Activated T-cell treated with anti-CD3 and anti-CD28 coated beads, Interleukin-2, amount 50 U/mL, for 4 hours (primary cell): ENCODE measurements around the gene SLC43A1. TPM values are rescaled to one million over a fixed set of nuclear protein-coding genes. Genes with fewer than 3 reads are reported as not detected.

Source experiments
- ATAC-seq, 2 donors: fragments of 200-7000 bp; cut with Tn5 transposase; one replicate each; pipeline ENCODE4 v1.10.0; 2021
- DNase-seq: peaks from one replicate; pipeline ENCODE4 v3.0.0-alpha.2; 2020
- H3K27me3 Mint-ChIP-seq: one replicate; pipeline ENCODE4 v1.8.0; 2021; ENCODE audit warnings: low read depth, mixed read lengths
- H3K36me3 Mint-ChIP-seq: one replicate; pipeline ENCODE4 v1.8.0; 2022; ENCODE audit warnings: mixed read lengths; ENCODE audit not compliant: insufficient read depth
- H3K4me1 Mint-ChIP-seq: one replicate; pipeline ENCODE4 v1.8.0; 2021; ENCODE audit warnings: low read depth, mixed read lengths
- H3K4me3 Mint-ChIP-seq: one replicate; pipeline ENCODE4 v1.8.0; 2021; ENCODE audit warnings: mild to moderate bottlenecking, moderate library complexity, mixed read lengths
- H3K9me3 Mint-ChIP-seq: one replicate; pipeline ENCODE4 v1.8.0; 2021; ENCODE audit warnings: mixed read lengths
- total RNA-seq, 3 donors: library from RNA; stranded (reverse); gene quantifications; one replicate each; pipeline ENCODE4 v1.2.1, GENCODE V29; 2021

SLC43A1 gene
- total RNA-seq, 3 donors from 2014 or later = 15.5 to 20.3 (median 18.3) TPM

GRCh38 chr11:57482782-57483561, 32.5 kb downstream of the SLC43A1 start:
- DNase-seq = peak; percentile 73
- ATAC-seq = peak; percentile 79 to 85
- Mint-ChIP-seq H3K9me3 (no peaks in the 10 kb centered on the region), H3K4me3 (peak overlapping the region; percentile 38), H3K27me3 (peaks cover 16% of the 10 kb centered on the region), H3K36me3 (peaks cover 19% of the 10 kb centered on the region), H3K4me1 (peaks cover 12% of the 10 kb centered on the region)

GRCh38 chr11:57481915-57482781, 33.4 kb downstream of the SLC43A1 start:
- no peak for DNase-seq
- ATAC-seq = no peak
- peaks cover 17% of the 10 kb centered on the region for H3K27me3 Mint-ChIP-seq
- H3K4me3 Mint-ChIP-seq = no peak overlapping the region
- H3K36me3 Mint-ChIP-seq = peaks cover 11% of the 10 kb centered on the region
- H3K4me1 Mint-ChIP-seq = peaks cover 12% of the 10 kb centered on the region
- no peaks in the 10 kb centered on the region for H3K9me3 Mint-ChIP-seq

GRCh38 chr11:57481315-57481714, 34.2 kb downstream of the SLC43A1 start:
- peaks cover 20% of the 10 kb centered on the region for H3K27me3 Mint-ChIP-seq
- peaks cover 11% of the 10 kb centered on the region for H3K36me3 Mint-ChIP-seq
- ATAC-seq (no peak), DNase-seq (no peak)
- H3K4me3 Mint-ChIP-seq = no peak overlapping the region
- peaks cover 12% of the 10 kb centered on the region for H3K4me1 Mint-ChIP-seq
- no peaks in the 10 kb centered on the region for H3K9me3 Mint-ChIP-seq

GRCh38 chr11:57480409-57481137, 34.9 kb downstream of the SLC43A1 start:
- H3K9me3 Mint-ChIP-seq = no peaks in the 10 kb centered on the region
- H3K36me3 Mint-ChIP-seq = peaks cover 7% of the 10 kb centered on the region
- H3K4me3 Mint-ChIP-seq = no peak overlapping the region
- peaks cover 20% of the 10 kb centered on the region for H3K27me3 Mint-ChIP-seq
- peak; percentile 42 to 45 for ATAC-seq
- DNase-seq = peak; percentile 70
- H3K4me1 Mint-ChIP-seq = peaks cover 17% of the 10 kb centered on the region

- H3K4me1 Mint-ChIP-seq = peaks cover 22% of the 10 kb centered on the region
- peaks cover 2% of the 10 kb centered on the region for H3K36me3 Mint-ChIP-seq
- DNase-seq = no peak
- H3K4me3 Mint-ChIP-seq = no peak overlapping the region
- no peaks in the 10 kb centered on the region for H3K9me3 Mint-ChIP-seq
- ATAC-seq = no peak
- peaks cover 21% of the 10 kb centered on the region for H3K27me3 Mint-ChIP-seq
These were observed 35.6 kb downstream of the SLC43A1 start for GRCh38 chr11:57479911-57480310.

GRCh38 chr11:57479021-57479663, 36.4 kb downstream of the SLC43A1 start:
- Mint-ChIP-seq H3K9me3 (no peaks in the 10 kb centered on the region), H3K4me3 (no peak overlapping the region), H3K36me3 (no peaks in the 10 kb centered on the region), H3K4me1 (peaks cover 27% of the 10 kb centered on the region), H3K27me3 (peaks cover 21% of the 10 kb centered on the region)
- no peak for ATAC-seq
- no peak for DNase-seq

GRCh38 chr11:57477507-57478189, 37.9 kb downstream of the SLC43A1 start:
- peaks cover 32% of the 10 kb centered on the region for H3K4me1 Mint-ChIP-seq

GRCh38 chr11:57476757-57477506, 38.6 kb downstream of the SLC43A1 start:
- Mint-ChIP-seq H3K36me3 (no peaks in the 10 kb centered on the region), H3K4me1 (peaks cover 32% of the 10 kb centered on the region), H3K27me3 (peaks cover 23% of the 10 kb centered on the region), H3K9me3 (no peaks in the 10 kb centered on the region), H3K4me3 (peak overlapping the region; percentile 67)
- peak; percentile 59 to 65 for ATAC-seq
- DNase-seq = no peak

More at GRCh38 chr11:57477507-57478189, 37.9 kb downstream of the SLC43A1 start:
- H3K36me3 Mint-ChIP-seq = no peaks in the 10 kb centered on the region
- no peak for ATAC-seq
- H3K9me3 Mint-ChIP-seq = no peaks in the 10 kb centered on the region
- H3K4me3 Mint-ChIP-seq = no peak overlapping the region
- H3K27me3 Mint-ChIP-seq = peaks cover 24% of the 10 kb centered on the region
- no peak for DNase-seq

GRCh38 chr11:57476047-57476756, 39.3 kb downstream of the SLC43A1 start:
- peaks cover 18% of the 10 kb centered on the region for H3K27me3 Mint-ChIP-seq
- H3K36me3 Mint-ChIP-seq = no peaks in the 10 kb centered on the region
- H3K4me3 Mint-ChIP-seq = peak overlapping the region; percentile 73
- peak; percentile 35 for DNase-seq
- ATAC-seq = peak; percentile 45 to 49
- peaks cover 32% of the 10 kb centered on the region for H3K4me1 Mint-ChIP-seq
- no peaks in the 10 kb centered on the region for H3K9me3 Mint-ChIP-seq

- DNase-seq = no peak
- peak overlapping the region; percentile 73 for H3K4me3 Mint-ChIP-seq
- ATAC-seq = no peak
- H3K27me3 Mint-ChIP-seq = peaks cover 14% of the 10 kb centered on the region
- H3K4me1 Mint-ChIP-seq = peaks cover 32% of the 10 kb centered on the region
- H3K9me3 Mint-ChIP-seq = no peaks in the 10 kb centered on the region
- H3K36me3 Mint-ChIP-seq = no peaks in the 10 kb centered on the region
These were observed 39.8 kb downstream of the SLC43A1 start for GRCh38 chr11:57475671-57476046.

GRCh38 chr11:57475191-57475590, 40.3 kb downstream of the SLC43A1 start:
- Mint-ChIP-seq H3K27me3 (peaks cover 14% of the 10 kb centered on the region), H3K4me3 (peak overlapping the region; percentile 8), H3K9me3 (no peaks in the 10 kb centered on the region), H3K4me1 (peaks cover 31% of the 10 kb centered on the region), H3K36me3 (no peaks in the 10 kb centered on the region)
- no peak for DNase-seq
- no peak for ATAC-seq

GRCh38 chr11:57474803-57475115, 40.7 kb downstream of the SLC43A1 start:
- H3K4me3 Mint-ChIP-seq = no peak overlapping the region
- peaks cover 14% of the 10 kb centered on the region for H3K27me3 Mint-ChIP-seq
- no peak for DNase-seq

More at GRCh38 chr11:57474803-57475115, 40.7 kb downstream of the SLC43A1 start:
- H3K4me1 Mint-ChIP-seq = peaks cover 29% of the 10 kb centered on the region
- ATAC-seq = no peak
- H3K36me3 Mint-ChIP-seq = no peaks in the 10 kb centered on the region
- no peaks in the 10 kb centered on the region for H3K9me3 Mint-ChIP-seq
